AG04450 (cell line): Measurements from ENCODE around the gene GPR17. TPM values are rescaled to one million over a fixed set of nuclear protein-coding genes. Genes with fewer than 3 reads are reported as not detected.

Experiments
- CTCF ChIA-PET: fragments of 300-600, 350-600 bp; formaldehyde crosslinking; extraction: SDS; loops from one replicate; lab custom pipeline; 2022; ENCODE audit warnings: antibody characterized with exemption, inconsistent platforms; lab: Charles Lee
- POLR2A ChIA-PET: fragments of 350-600 bp; formaldehyde crosslinking; extraction: SDS; loops from one replicate; lab custom pipeline; 2021; ENCODE audit warnings: antibody characterized with exemption, inconsistent platforms; lab: Yijun Ruan, JAX
- DNase-seq: peaks from one replicate; pipeline ENCODE4 v3.0.0-alpha.2; 2011; ENCODE audit warnings: low read depth, low spot score
- H3K27ac ChIP-seq: one replicate; pipeline ENCODE4 v1.5.1; 2012; ENCODE audit warnings: low read depth, low read length, control low read depth
- H3K27me3 ChIP-seq: one replicate; pipeline ENCODE4 v1.6.0; 2012; ENCODE audit warnings: low read length; ENCODE audit not compliant: control insufficient read depth, insufficient read depth
- H3K4me3 ChIP-seq: 2 replicates; pipeline ENCODE4 v1.5.1; 2011; ENCODE audit warnings: mild to moderate bottlenecking, low read depth, low read length, control low read depth
- H3K9me3 ChIP-seq: 2 replicates; pipeline ENCODE4 v1.5.1; 2012; ENCODE audit warnings: low read length; ENCODE audit not compliant: control insufficient read depth, insufficient read depth
- CTCF ChIP-seq: IDR thresholded peaks from 2 replicates; pipeline ENCODE4 v1.5.1; 2011; ENCODE audit warnings: low read depth, low read length, control low read depth, inconsistent platforms
- polyA plus RNA-seq: library from polyadenylated mRNA; depleted of rRNA; stranded (reverse); fragments of >200 nt; gene quantifications from 2 replicates; pipeline ENCODE4 v1.2.3, GENCODE V29; 2011

GPR17 gene
- polyA plus RNA-seq, 1 experiment: not detected

- no peaks in the 10 kb centered on the region; the same call in 1 of the 2 replicates for H3K9me3 ChIP-seq
- TF ChIP-seq CTCF: no peak
- DNase-seq: no peak
- ChIA-PET CTCF (no interaction called here), POLR2A (no interaction called here)
- no peak overlapping the region for H3K4me3 ChIP-seq
- H3K27me3 ChIP-seq: no peaks in the 10 kb centered on the region
- H3K27ac ChIP-seq: no peak overlapping the region
These were observed 25.9 kb upstream of the GPR17 start for GRCh38 chr2:127619877-127620705.

GRCh38 chr2:127620866-127621265 lies 25.1 kb upstream of the GPR17 start:
- ChIA-PET CTCF (no interaction called here), POLR2A (no interaction called here)
- TF ChIP-seq CTCF: no peak
- no peak overlapping the region for H3K27ac ChIP-seq
- no peaks in the 10 kb centered on the region for H3K27me3 ChIP-seq
- no peak for DNase-seq
- no peaks in the 10 kb centered on the region; the same call in 1 of the 2 replicates for H3K9me3 ChIP-seq
- H3K4me3 ChIP-seq: no peak overlapping the region

- Histone ChIP-seq H3K27me3 (no peaks in the 10 kb centered on the region), H3K27ac (no peak overlapping the region), H3K9me3 (no peaks in the 10 kb centered on the region; the same call in 1 of the 2 replicates), H3K4me3 (no peak overlapping the region)
- POLR2A ChIA-PET: no interaction called here
- DNase-seq: no peak
- CTCF ChIA-PET: no interaction called here
- TF ChIP-seq CTCF: no peak
These were observed 23.9 kb upstream of the GPR17 start for GRCh38 chr2:127621981-127622431.

- ChIA-PET POLR2A (no interaction called here), CTCF (no interaction called here)
- no peak for DNase-seq
- H3K9me3 ChIP-seq: no peaks in the 10 kb centered on the region; the same call in 1 of the 2 replicates
- H3K27me3 ChIP-seq: no peaks in the 10 kb centered on the region
- H3K27ac ChIP-seq: no peak overlapping the region
- no peak overlapping the region for H3K4me3 ChIP-seq
- TF ChIP-seq CTCF: no peak
These were observed 23.2 kb upstream of the GPR17 start for GRCh38 chr2:127622561-127623387.
